ENCODE measurements around the gene ATP13A4. TPM values are rescaled to one million over a fixed set of nuclear protein-coding genes. Genes with fewer than 3 reads are reported as not detected.
A peak's percentile ranks its signal among the peaks of the same experiment; 100 is the strongest.

ATP13A4 gene
- total and polyA plus RNA-seq, 2 donors (not counting 1 experiment from before 2014, with no cell fraction given): 1.7 to 6.4 TPM

GRCh38 chr3:193598202-193598601, 43.5 kb upstream of the ATP13A4 start:
- peaks cover 52% of the 10 kb centered on the region for H3K4me1 Mint-ChIP-seq
- Histone ChIP-seq H2AFZ (ENCODE audit: insufficient read depth, low read depth, low read length, poor library complexity, severe bottlenecking) (no peak overlapping the region), H3K4me3 (ENCODE audit: control extremely low read depth in 1 of 5, extremely low read depth in 1 of 5, insufficient read depth in 1 of 5, low read depth in 2 of 5, low read length in 4 of 5) (no peak overlapping the region), H3K4me2 (replicated peaks; ENCODE audit: low read depth, low read length, poor library complexity, severe bottlenecking) (no peak overlapping the region), H4K20me1 (ENCODE audit: control insufficient read depth, insufficient read depth, low read length, poor library complexity, severe bottlenecking) (peaks cover 52% of the 10 kb centered on the region), H3K79me2 (ENCODE audit: control insufficient read depth, insufficient read depth, low read length) (peaks cover 99% of the 10 kb centered on the region), H3K4me1 (ENCODE audit: control insufficient read depth in 2 of 2, insufficient read depth in 2 of 2, low read length in 2 of 2) (peaks cover 12 to 15% of the 10 kb centered on the region in 2 donors), H3K36me3 (replicated peaks in 1 of 2; ENCODE audit: control extremely low read depth in 1 of 2, control insufficient read depth in 1 of 2, extremely low read depth in 1 of 2, insufficient read depth in 2 of 2, low read length in 1 of 2) (peaks cover 3 to 19% of the 10 kb centered on the region in 2 experiments), H3K27ac (ENCODE audit: low read length in 2 of 2) (no peak overlapping the region), H3K27me3 (replicated peaks in 1 of 4; ENCODE audit: control extremely low read depth in 1 of 4, control insufficient read depth in 3 of 4, insufficient read depth in 4 of 4, low read length in 3 of 4) (no peaks in the 10 kb centered on the region), H3K9ac (ENCODE audit: low read length) (no peak overlapping the region), H3K9me3 (ENCODE audit: control extremely low read depth in 1 of 3, control insufficient read depth in 2 of 3, insufficient read depth in 1 of 3, low read length in 2 of 3) (no peaks in the 10 kb centered on the region)
- H3K4me3 Mint-ChIP-seq: no peak overlapping the region
- H3K27ac Mint-ChIP-seq: no peak overlapping the region
- TF ChIP-seq EZH2 (IDR thresholded peaks at IDR 0.05; ENCODE audit: borderline replicate concordance, insufficient read depth, low read depth, low read length, poor library complexity, severe bottlenecking): no peak
- TF ChIP-seq CTCF (IDR thresholded peaks at IDR 0.05): no peak
- H3K27me3 Mint-ChIP-seq: no peaks in the 10 kb centered on the region
- WGBS (ENCODE audit: insufficient coverage): 100% methylated on average over 2 of the region's 2 CpGs
- intact Hi-C loops (cut with micrococcal nuclease): no loop called here
- DNase-seq: no peak
- CTCF ChIA-PET: interaction anchor here (1.5 kb wide), 1 partner anchor 14 kb away, joined by 4 read pairs; no protein-coding TSS in a partner anchor
- ATAC-seq (ENCODE audit: low read depth): no peak
- POLR2A ChIA-PET: no interaction called here
- no peaks in the 10 kb centered on the region for H3K9me3 Mint-ChIP-seq (ENCODE audit: insufficient read depth)

GRCh38 chr3:193595939-193596487, 41.3 kb upstream of the ATP13A4 start:
- Histone ChIP-seq H3K9ac (ENCODE audit: low read length) (no peak overlapping the region), H3K79me2 (ENCODE audit: control insufficient read depth, insufficient read depth, low read length) (peaks cover 97% of the 10 kb centered on the region), H3K9me3 (ENCODE audit: control extremely low read depth in 1 of 3, control insufficient read depth in 2 of 3, insufficient read depth in 1 of 3, low read length in 2 of 3) (no peaks in the 10 kb centered on the region), H3K4me1 (ENCODE audit: control insufficient read depth in 2 of 2, insufficient read depth in 2 of 2, low read length in 2 of 2) (peaks cover 20 to 23% of the 10 kb centered on the region in 2 donors), H3K27ac (ENCODE audit: low read length in 2 of 2) (no peak overlapping the region), H3K4me2 (replicated peaks; ENCODE audit: low read depth, low read length, poor library complexity, severe bottlenecking) (no peak overlapping the region), H4K20me1 (ENCODE audit: control insufficient read depth, insufficient read depth, low read length, poor library complexity, severe bottlenecking) (peaks cover 36% of the 10 kb centered on the region), H3K27me3 (replicated peaks in 1 of 4; ENCODE audit: control extremely low read depth in 1 of 4, control insufficient read depth in 3 of 4, insufficient read depth in 4 of 4, low read length in 3 of 4) (no peaks in the 10 kb centered on the region), H3K4me3 (ENCODE audit: control extremely low read depth in 1 of 5, extremely low read depth in 1 of 5, insufficient read depth in 1 of 5, low read depth in 2 of 5, low read length in 4 of 5) (no peak overlapping the region), H3K36me3 (replicated peaks in 1 of 2; ENCODE audit: control extremely low read depth in 1 of 2, control insufficient read depth in 1 of 2, extremely low read depth in 1 of 2, insufficient read depth in 2 of 2, low read length in 1 of 2) (peaks cover 2 to 19% of the 10 kb centered on the region in 2 experiments), H2AFZ (ENCODE audit: insufficient read depth, low read depth, low read length, poor library complexity, severe bottlenecking) (no peak overlapping the region)
- ChIA-PET CTCF (no interaction called here), POLR2A (no interaction called here)
- ATAC-seq (ENCODE audit: low read depth) (no peak), DNase-seq (no peak)
- Mint-ChIP-seq H3K9me3 (ENCODE audit: insufficient read depth) (no peaks in the 10 kb centered on the region), H3K27ac (no peak overlapping the region), H3K4me1 (peaks cover 60% of the 10 kb centered on the region), H3K27me3 (no peaks in the 10 kb centered on the region), H3K4me3 (no peak overlapping the region)
- 93% methylated on average over 2 of the region's 5 CpGs for WGBS (ENCODE audit: insufficient coverage)
- TF ChIP-seq CTCF (IDR thresholded peaks at IDR 0.05): peak; percentile 25
- TF ChIP-seq EZH2 (IDR thresholded peaks at IDR 0.05; ENCODE audit: borderline replicate concordance, insufficient read depth, low read depth, low read length, poor library complexity, severe bottlenecking): no peak
- intact Hi-C loops (cut with micrococcal nuclease): no loop called here
